Fibroblast of lung (primary cell): Measurements from ENCODE around the gene CHD5. TPM values are rescaled to one million over a fixed set of nuclear protein-coding genes. Genes with fewer than 3 reads are reported as not detected.

Experiments used
- DNase-seq, 2 donors: peaks; one replicate each; pipeline versions ENCODE4 v3.0.0 to v3.0.0-alpha.2; 2010; ENCODE audit warnings: low read depth in 2 of 2
- H2AFZ ChIP-seq: 2 replicates; pipeline ENCODE4 v1.5.1; 2012; ENCODE audit warnings: low read length, control low read depth, inconsistent platforms
- H3K27ac ChIP-seq: 2 replicates; pipeline ENCODE4 v1.5.1; 2011; ENCODE audit warnings: low read length, control low read depth; ENCODE audit not compliant: insufficient read depth
- H3K27me3 ChIP-seq: 2 replicates; pipeline ENCODE4 v1.5.1; 2011; ENCODE audit warnings: mild to moderate bottlenecking, low read length; ENCODE audit not compliant: control insufficient read depth, insufficient read depth
- H3K36me3 ChIP-seq: 2 replicates; pipeline ENCODE4 v1.5.1; 2011; ENCODE audit warnings: low read length; ENCODE audit not compliant: control insufficient read depth, insufficient read depth
- H3K4me1 ChIP-seq: 2 replicates; pipeline ENCODE4 v1.5.1; 2011; ENCODE audit warnings: low read length; ENCODE audit not compliant: control insufficient read depth, insufficient read depth; ENCODE audit errors: extremely low read depth
- H3K4me2 ChIP-seq: 2 replicates; pipeline ENCODE4 v1.5.1; 2011; ENCODE audit warnings: low read length, control low read depth; ENCODE audit not compliant: insufficient read depth; ENCODE audit errors: extremely low read depth
- H3K4me3 ChIP-seq, 4 experiments: fragments of 200-600 bp in 1 of 4; sonication (generic) in 1 of 4; replicated peaks in 1 of 4; 2 replicates each; pipeline ENCODE4 v1.5.1; 2011 to 2016; ENCODE audit warnings: low read length in 4 of 4, low read depth in 3 of 4, mild to moderate bottlenecking in 3 of 4, control low read depth in 2 of 4, inconsistent platforms in 1 of 4, mixed read lengths in 1 of 4; ENCODE audit not compliant: insufficient read depth in 1 of 4; ENCODE audit errors: control extremely low read depth in 1 of 4
- H3K79me2 ChIP-seq: 2 replicates; pipeline ENCODE4 v1.5.1; 2012; ENCODE audit warnings: mild to moderate bottlenecking, low read length, inconsistent platforms; ENCODE audit not compliant: control insufficient read depth, insufficient read depth
- H3K9ac ChIP-seq: 2 replicates; pipeline ENCODE4 v1.5.1; 2011; ENCODE audit warnings: mild to moderate bottlenecking, low read length, control low read depth; ENCODE audit not compliant: insufficient read depth
- H3K9me3 ChIP-seq: 2 replicates; pipeline ENCODE4 v1.5.1; 2012; ENCODE audit warnings: low read depth, low read length; ENCODE audit not compliant: control insufficient read depth, insufficient read depth
- H4K20me1 ChIP-seq: 2 replicates; pipeline ENCODE4 v1.5.1; 2011; ENCODE audit warnings: low read length; ENCODE audit not compliant: control insufficient read depth, insufficient read depth; ENCODE audit errors: extremely low read depth
- EZH2 ChIP-seq: IDR thresholded peaks from 2 replicates; pipeline ENCODE4 v1.5.1; 2012; ENCODE audit warnings: low read length, control low read depth, mild to moderate bottlenecking; ENCODE audit errors: missing control alignments
- polyA plus RNA-seq, 2 donors: library from polyadenylated mRNA; depleted of rRNA in 1 of 2; stranded (reverse) in 1 of 2; unstranded in 1 of 2; fragments of >200 nt; gene quantifications; 2 replicates each; pipeline ENCODE4 v1.2.1, GENCODE V29; 2011 to 2012; ENCODE audit warnings: missing spikeins in 1 of 2
- total RNA-seq: library from RNA; depleted of rRNA; stranded (reverse); fragments of >200 nt; gene quantifications from 2 replicates; pipeline ENCODE4 v1.2.1, GENCODE V29; 2014
- TF ChIP-seq, protein P1 (sequence below), 2 donors: IDR thresholded peaks in 1 of 2; conservative IDR thresholded peaks in 1 of 2; 1 replicate in 1 of 2; 2 replicates in 1 of 2; pipeline ENCODE4 v1.5.1; 2011 to 2012; ENCODE audit warnings: low read length in 2 of 2, control low read depth in 1 of 2, inconsistent platforms in 1 of 2, low read depth in 1 of 2, mild to moderate bottlenecking in 1 of 2

CHD5 gene
- total and polyA plus RNA-seq, 2 donors (not counting 1 experiment from before 2014, with no cell fraction given) = under 0.01 to 0.01 TPM

DNA sequence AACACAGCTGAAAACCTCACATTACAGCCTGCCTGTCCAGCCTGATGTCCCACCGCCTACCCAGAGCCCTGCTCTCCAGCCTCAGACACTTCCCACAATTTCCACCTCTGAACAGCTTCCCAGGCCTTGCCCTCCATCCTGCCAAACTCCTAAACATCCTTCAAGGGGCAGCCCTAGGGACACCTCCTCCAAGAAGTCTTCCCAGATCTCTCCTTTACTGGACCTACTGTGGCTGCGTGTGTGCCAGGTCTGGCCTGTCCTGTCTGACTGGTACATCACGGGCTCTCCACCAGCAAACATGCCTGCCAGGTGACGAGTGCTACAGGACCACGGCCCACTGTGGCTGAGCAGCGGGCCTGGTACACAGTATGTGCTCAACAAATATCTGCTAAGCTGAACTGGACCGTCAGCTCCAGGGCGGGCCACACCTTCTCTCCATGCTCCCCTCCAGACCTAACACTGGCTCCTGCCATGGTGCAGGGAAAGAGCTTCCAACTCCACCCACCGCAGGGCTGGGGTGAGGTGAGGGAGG, 28.8 kb downstream of the CHD5 start:
- TF ChIP-seq EZH2 = no peak
- TF ChIP-seq, protein P1, sequence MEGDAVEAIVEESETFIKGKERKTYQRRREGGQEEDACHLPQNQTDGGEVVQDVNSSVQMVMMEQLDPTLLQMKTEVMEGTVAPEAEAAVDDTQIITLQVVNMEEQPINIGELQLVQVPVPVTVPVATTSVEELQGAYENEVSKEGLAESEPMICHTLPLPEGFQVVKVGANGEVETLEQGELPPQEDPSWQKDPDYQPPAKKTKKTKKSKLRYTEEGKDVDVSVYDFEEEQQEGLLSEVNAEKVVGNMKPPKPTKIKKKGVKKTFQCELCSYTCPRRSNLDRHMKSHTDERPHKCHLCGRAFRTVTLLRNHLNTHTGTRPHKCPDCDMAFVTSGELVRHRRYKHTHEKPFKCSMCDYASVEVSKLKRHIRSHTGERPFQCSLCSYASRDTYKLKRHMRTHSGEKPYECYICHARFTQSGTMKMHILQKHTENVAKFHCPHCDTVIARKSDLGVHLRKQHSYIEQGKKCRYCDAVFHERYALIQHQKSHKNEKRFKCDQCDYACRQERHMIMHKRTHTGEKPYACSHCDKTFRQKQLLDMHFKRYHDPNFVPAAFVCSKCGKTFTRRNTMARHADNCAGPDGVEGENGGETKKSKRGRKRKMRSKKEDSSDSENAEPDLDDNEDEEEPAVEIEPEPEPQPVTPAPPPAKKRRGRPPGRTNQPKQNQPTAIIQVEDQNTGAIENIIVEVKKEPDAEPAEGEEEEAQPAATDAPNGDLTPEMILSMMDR (conservative IDR thresholded peaks at IDR 0.05 in 1 of 2, IDR thresholded peaks at IDR 0.05 in 1 of 2; ENCODE audit: low read depth in 1 of 2, low read length in 2 of 2) = no peak
- no peaks in the 10 kb centered on the region for H3K36me3 ChIP-seq
- H4K20me1 ChIP-seq = no peaks in the 10 kb centered on the region
- no peak overlapping the region for H3K27ac ChIP-seq
- H3K27me3 ChIP-seq = no peaks in the 10 kb centered on the region
- H3K4me2 ChIP-seq = no peak overlapping the region
- H3K9ac ChIP-seq = no peak overlapping the region
- H3K9me3 ChIP-seq = no peaks in the 10 kb centered on the region
- H3K4me3 ChIP-seq = no peak overlapping the region
- H3K4me1 ChIP-seq = no peaks in the 10 kb centered on the region
- no peak for DNase-seq
- H3K79me2 ChIP-seq = no peaks in the 10 kb centered on the region
- H2AFZ ChIP-seq = no peak overlapping the region

DNA sequence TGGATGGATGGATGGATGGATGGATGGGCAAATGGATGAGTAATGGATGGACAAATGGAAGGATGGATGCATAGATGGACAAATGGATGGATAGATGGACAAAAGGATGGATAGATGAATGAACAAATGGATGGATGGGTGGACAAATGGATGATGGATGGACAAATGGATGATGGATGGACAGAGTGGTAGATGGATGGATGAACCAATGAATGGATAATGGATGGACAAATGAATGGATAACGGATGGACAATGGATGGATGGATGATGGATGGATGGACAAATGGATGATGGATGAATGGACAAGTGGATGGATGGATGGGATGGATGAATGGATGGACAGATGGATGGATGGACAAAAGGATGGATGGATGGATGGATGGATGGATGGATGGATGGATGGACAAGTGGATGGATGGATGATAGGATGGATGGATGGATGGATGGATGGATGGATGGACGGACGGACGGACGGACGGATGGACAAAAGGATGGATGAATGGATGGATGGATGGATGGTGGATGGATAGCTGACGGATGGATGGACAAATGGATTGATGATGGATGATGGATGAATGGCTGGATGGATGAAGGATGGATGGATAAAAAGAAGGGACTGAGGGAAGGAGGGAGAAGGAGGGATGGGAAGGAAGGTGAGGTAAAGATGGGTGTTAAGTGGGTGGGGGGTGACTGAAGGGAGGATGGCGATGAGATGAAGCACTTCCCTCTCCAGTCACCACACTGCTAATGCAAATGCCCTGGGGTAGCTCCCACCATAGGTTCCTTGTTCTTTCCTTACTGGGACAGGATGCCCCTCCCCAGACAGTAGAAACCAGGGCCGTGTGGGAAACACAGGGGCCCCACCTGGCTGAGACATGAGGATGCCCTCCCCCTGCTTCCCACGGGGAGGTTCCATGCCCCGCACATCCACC, 29.8 kb downstream of the CHD5 start:
- no peak overlapping the region for H3K9ac ChIP-seq
- H2AFZ ChIP-seq = no peak overlapping the region
- H3K4me2 ChIP-seq = no peak overlapping the region
- H3K4me1 ChIP-seq = no peaks in the 10 kb centered on the region
- H4K20me1 ChIP-seq = no peaks in the 10 kb centered on the region
- no peak overlapping the region for H3K27ac ChIP-seq
- TF ChIP-seq, protein P1 (conservative IDR thresholded peaks at IDR 0.05 in 1 of 2, IDR thresholded peaks at IDR 0.05 in 1 of 2; ENCODE audit: low read depth in 1 of 2, low read length in 2 of 2) = no peak
- no peak for TF ChIP-seq EZH2
- no peaks in the 10 kb centered on the region for H3K36me3 ChIP-seq
- H3K79me2 ChIP-seq = no peaks in the 10 kb centered on the region
- DNase-seq = no peak
- no peak overlapping the region for H3K4me3 ChIP-seq
- no peaks in the 10 kb centered on the region for H3K9me3 ChIP-seq
- no peaks in the 10 kb centered on the region for H3K27me3 ChIP-seq

DNA sequence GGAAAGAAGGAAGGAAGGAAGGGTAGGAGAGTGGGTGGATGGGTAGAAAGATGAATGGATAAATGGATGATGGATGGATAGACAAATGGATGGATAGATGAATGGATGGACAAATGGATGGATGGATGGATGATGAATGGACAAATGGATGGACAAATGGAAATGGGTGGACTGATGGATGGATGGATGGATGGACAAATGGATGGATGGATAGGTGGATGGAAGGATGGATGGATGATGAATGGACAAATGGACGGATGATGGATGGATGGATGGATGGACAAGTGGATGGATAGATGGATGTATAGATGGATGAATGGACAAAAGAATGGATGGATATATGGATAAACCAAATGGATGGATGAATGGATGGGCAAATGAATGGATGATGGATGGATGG, 30.5 kb downstream of the CHD5 start:
- Histone ChIP-seq H3K36me3 (no peaks in the 10 kb centered on the region), H3K9me3 (no peaks in the 10 kb centered on the region), H3K27ac (no peak overlapping the region), H3K79me2 (no peaks in the 10 kb centered on the region), H3K9ac (no peak overlapping the region), H2AFZ (no peak overlapping the region), H4K20me1 (no peaks in the 10 kb centered on the region), H3K27me3 (no peaks in the 10 kb centered on the region), H3K4me1 (no peaks in the 10 kb centered on the region), H3K4me3 (no peak overlapping the region), H3K4me2 (no peak overlapping the region)
- DNase-seq = no peak
- TF ChIP-seq, protein P1 (conservative IDR thresholded peaks at IDR 0.05 in 1 of 2, IDR thresholded peaks at IDR 0.05 in 1 of 2; ENCODE audit: low read depth in 1 of 2, low read length in 2 of 2) = no peak
- no peak for TF ChIP-seq EZH2
